ENCODE measurements around the gene RAB11FIP5.
A peak's percentile ranks its signal among the peaks of the same experiment; 100 is the strongest.
"Not testable (repeated sequence)": the region's sequence is repeated elsewhere in the genome, so short reads cannot be mapped to it uniquely, and the experiment has no call there.

The RAB11FIP5 gene

GRCh38 chr2:73109431-73110167, 3.1 kb downstream of the RAB11FIP5 start:
- no peak for DNase-seq

GRCh38 chr2:73107211-73107926, 5.4 kb downstream of the RAB11FIP5 start:
- no peak for DNase-seq

GRCh38 chr2:73106791-73107190, 6.0 kb downstream of the RAB11FIP5 start:
- DNase-seq: no peak

- no peak for DNase-seq
Measured at GRCh38 chr2:73105511-73105971, 7.2 kb downstream of the RAB11FIP5 start.

GRCh38 chr2:73104933-73105332, 7.8 kb downstream of the RAB11FIP5 start:
- DNase-seq: peak in 1 of 2 donors; percentile 4

- no peak for DNase-seq
Measured at GRCh38 chr2:73103018-73103542, 9.7 kb downstream of the RAB11FIP5 start.

- no peak for DNase-seq
Measured at GRCh38 chr2:73101626-73102256, 11.0 kb downstream of the RAB11FIP5 start.

- DNase-seq: no peak
Measured at GRCh38 chr2:73100956-73101355, 11.8 kb downstream of the RAB11FIP5 start.

GRCh38 chr2:73099486-73099885, 13.3 kb downstream of the RAB11FIP5 start:
- no peak for DNase-seq

- DNase-seq: no peak
Measured at GRCh38 chr2:73095910-73096309, 16.8 kb downstream of the RAB11FIP5 start.

- not testable (repeated sequence) for DNase-seq
Measured at GRCh38 chr2:73093601-73094218, 19.0 kb downstream of the RAB11FIP5 start.

- no peak for DNase-seq
Measured at GRCh38 chr2:73092146-73092783, 20.5 kb downstream of the RAB11FIP5 start.

GRCh38 chr2:73091696-73092095, 21.1 kb downstream of the RAB11FIP5 start:
- DNase-seq: no peak

GRCh38 chr2:73091164-73091563, 21.6 kb downstream of the RAB11FIP5 start:
- DNase-seq: no peak

- no peak for DNase-seq
Measured at GRCh38 chr2:73089270-73090030, 23.3 kb downstream of the RAB11FIP5 start.

- DNase-seq: no peak
Measured at GRCh38 chr2:73088703-73089102, 24.0 kb downstream of the RAB11FIP5 start.

GRCh38 chr2:73088211-73088610, 24.5 kb downstream of the RAB11FIP5 start:
- DNase-seq: no peak

GRCh38 chr2:73087311-73087710, 25.4 kb downstream of the RAB11FIP5 start:
- DNase-seq: no peak

GRCh38 chr2:73085691-73086090, 27.1 kb downstream of the RAB11FIP5 start:
- peak; percentile 53 to 94 for DNase-seq

- DNase-seq: no peak
Measured at GRCh38 chr2:73084971-73085370, 27.8 kb downstream of the RAB11FIP5 start.

- DNase-seq: no peak
Measured at GRCh38 chr2:73083886-73084800, 28.6 kb downstream of the RAB11FIP5 start.

Measured in inflammatory macrophage treated with lipopolysaccharide for 1 hour (primary cell).